T-helper 2 cell treated with Interferon-gamma antibody and Interleukin-4, amounts not matched to agents 100 ng/mL and 5 ng/mL, for 36 hours (primary cell): Measurements from ENCODE around the gene PFAS. TPM values are rescaled to one million over a fixed set of nuclear protein-coding genes. Genes with fewer than 3 reads are reported as not detected.

Experiments
- intact Hi-C: fragments of 100-400 bp; cut with micrococcal nuclease; formaldehyde crosslinking; loops from one replicate; pipeline ENCODE4 v1.15.1; 2023
- total RNA-seq: library from RNA; stranded (reverse); gene quantifications from 2 replicates; pipeline ENCODE4 v1.2.3, GENCODE V29; 2022

The PFAS gene
- total RNA-seq, 1 donor from 2014 or later, result 100 TPM

GRCh38 chr17:8264836-8265542, 15.9 kb downstream of the PFAS start:
- intact Hi-C loops, result no loop called here

GRCh38 chr17:8266648-8267479, 17.8 kb downstream of the PFAS start:
- intact Hi-C loops, result no loop called here

DNA sequence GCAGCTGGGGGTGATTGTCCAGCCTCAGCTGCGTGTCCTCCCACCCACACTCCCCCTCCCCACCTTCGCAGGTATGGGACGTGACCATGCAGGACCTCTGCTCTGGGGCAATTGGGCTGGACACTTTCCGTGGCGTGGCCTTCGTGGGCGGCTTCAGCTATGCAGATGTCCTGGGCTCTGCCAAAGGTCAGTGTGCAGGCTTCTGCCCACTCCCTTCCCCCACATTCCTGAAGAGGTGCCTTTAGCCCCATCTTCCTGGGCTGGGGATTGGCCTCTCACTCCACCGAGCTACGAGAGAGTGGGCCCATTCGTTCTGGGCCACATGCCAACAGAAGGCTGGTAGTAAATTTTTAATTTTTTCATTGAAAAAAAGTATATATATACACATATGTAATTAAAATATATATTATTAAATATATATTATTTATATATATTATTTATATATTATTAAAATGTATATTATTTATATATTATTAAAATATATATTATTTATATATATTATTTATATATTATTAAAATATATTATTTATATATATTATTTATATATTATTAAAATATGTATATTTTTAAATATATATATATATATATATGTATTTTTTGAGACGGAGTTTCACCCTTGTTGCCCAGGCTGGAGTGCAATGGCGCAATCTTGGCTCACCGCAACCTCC, 18.5 kb downstream of the PFAS start:
- intact Hi-C loops, result no loop called here

DNA sequence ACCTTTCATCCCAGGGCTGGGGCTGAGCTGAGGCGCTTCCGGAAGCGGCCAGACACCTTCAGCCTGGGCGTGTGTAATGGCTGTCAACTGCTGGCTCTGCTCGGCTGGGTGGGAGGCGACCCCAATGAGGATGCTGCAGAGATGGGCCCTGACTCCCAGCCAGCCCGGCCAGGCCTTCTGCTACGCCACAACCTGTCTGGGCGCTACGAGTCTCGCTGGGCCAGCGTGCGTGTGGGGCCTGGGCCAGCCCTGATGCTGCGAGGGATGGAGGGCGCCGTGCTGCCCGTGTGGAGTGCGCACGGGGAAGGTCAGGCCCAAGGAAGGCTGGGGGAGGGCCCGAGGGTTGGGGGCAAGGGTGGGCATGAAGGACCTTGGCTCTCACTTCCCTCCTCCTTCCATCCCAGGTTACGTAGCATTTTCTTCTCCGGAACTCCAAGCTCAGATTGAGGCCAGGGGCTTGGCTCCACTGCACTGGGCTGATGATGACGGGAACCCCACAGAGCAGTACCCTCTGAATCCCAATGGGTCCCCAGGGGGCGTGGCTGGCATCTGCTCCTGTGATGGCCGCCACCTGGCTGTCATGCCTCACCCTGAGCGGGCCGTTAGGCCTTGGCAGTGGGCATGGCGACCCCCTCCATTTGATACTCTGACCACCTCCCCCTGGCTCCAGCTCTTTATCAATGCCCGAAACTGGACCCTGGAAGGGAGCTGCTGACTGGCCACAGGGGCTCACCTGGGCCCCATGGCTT, 19.6 kb downstream of the PFAS start:
- intact Hi-C loops, result no loop called here

GRCh38 chr17:8272421-8272820, 23.3 kb downstream of the PFAS start:
- intact Hi-C loops, result no loop called here

- intact Hi-C loops, result no loop called here
Measured at GRCh38 chr17:8273884-8274444, 24.9 kb downstream of the PFAS start.

- intact Hi-C loops, result no loop called here
Measured at GRCh38 chr17:8274816-8275215, 25.7 kb downstream of the PFAS start.

DNA sequence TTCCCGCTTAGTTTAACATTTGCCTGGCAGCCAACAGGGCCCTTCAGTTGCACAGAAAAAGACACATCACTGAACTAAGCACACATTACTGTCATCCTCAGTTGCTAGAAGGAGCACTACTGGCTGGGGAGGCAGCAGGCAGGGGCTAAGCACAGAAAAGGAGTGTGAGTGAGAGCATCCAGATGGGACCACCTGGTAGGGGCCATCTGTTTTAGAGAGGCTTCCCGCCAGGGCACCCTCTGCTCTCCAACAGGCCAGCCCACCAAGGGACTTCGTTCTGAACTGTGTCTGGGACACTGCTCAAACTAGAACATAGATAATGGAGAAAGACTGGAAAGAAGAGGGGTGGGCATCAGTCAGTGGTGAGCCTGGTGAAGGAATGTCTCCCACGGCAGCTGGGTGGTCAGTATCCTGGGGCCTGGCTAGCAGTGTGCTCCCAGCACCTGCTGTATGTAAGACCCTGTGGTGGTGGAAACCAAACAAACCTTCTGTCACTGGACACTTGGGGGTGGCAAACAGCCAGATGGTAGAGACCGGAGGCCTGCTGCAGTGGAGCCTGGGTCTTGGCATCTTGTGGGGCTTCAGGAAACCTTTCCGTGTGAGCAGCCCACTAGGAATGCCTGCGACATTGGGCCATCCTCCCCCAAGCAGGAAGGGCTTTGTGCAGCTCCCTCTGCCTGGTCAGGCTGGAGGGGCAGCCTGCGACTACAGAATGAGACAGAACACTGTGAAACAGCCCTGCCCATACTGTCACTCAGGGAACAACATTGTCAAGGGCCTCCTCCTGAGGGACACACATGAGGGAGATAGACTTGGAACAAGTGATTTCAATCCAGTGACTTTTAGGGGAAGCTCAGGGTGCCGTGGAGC, 26.6 kb downstream of the PFAS start:
- intact Hi-C loops, result no loop called here

DNA sequence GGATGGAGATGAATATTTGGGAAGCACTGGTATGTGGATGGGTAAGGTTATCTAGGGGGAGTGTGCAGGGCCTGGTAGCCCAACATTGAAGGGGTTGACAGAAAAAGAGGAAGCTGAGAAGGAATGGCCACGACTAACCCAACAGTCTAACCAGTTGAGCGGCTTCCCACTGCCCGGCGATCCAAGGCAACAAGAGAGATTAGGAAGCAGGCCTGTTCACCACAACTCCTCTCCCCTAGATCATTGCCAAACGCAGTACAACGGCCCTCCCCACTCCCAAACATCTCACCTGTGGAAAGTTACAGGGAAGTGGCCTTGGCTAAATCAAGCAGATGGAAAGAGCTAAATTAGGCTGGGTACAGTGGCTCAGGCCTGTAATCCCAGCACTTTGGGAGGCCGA, 28.2 kb downstream of the PFAS start:
- intact Hi-C loops, result no loop called here

- intact Hi-C loops, result no loop called here
Measured at GRCh38 chr17:8282345-8282744, 33.3 kb downstream of the PFAS start.

- intact Hi-C loops, result no loop called here
Measured at GRCh38 chr17:8283356-8283755, 34.3 kb downstream of the PFAS start.

GRCh38 chr17:8284126-8284525, 35.0 kb downstream of the PFAS start:
- intact Hi-C loops, result no loop called here

- intact Hi-C loops, result no loop called here
Measured at GRCh38 chr17:8285270-8286181, 36.4 kb downstream of the PFAS start.

GRCh38 chr17:8287651-8288335, 38.7 kb downstream of the PFAS start:
- intact Hi-C loops, result loop anchor here (1.0 kb wide), 1 partner anchor 39 kb away; the partner anchor contains the start of gene CTC1

DNA sequence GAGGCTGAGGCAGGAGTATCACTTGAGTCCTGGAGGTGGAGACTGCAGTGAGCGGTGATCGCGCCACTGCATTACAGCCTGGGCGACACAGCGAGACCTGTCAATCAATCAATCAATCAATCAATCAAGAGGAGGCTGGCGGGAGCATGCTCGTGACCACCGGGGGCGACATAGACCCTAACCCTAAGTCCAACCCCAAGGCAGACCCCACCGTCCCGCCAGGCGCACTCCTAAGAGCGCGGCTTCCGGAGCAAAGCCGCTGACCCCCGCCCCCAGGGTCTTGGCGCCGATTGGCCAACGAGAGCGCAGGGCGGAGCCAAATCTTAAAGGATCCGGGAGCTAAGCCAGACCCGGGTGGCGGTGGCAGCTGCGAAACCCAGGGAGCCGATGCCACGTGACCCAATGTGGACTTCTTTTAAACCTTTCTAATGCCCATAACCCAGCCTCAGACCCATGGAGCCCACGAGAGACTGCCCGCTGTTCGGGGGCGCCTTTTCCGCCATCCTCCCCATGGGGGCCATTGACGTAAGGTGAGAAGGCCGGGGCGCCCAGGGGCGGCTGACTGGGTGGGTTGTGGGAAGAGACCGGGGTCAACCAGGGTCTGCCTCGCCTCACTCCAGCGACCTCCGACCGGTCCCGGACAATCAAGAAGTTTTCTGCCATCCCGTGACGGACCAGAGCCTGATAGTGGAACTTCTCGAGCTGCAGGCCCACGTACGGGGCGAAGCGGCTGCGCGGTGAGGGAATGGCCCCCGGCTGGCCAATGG, 39.4 kb downstream of the PFAS start, which contains the start of gene RANGRF:
TSS of gene RANGRF (plus strand) at position 335 of the 767 bp plus-strand sequence. CDS start at position 454, 119 bp downstream.
- intact Hi-C loops, result loop anchor here (1.0 kb wide), 1 partner anchor 40 kb away; the partner anchor contains the start of gene CTC1

- intact Hi-C loops, result no loop called here
Measured at GRCh38 chr17:8289103-8289397, 40.0 kb downstream of the PFAS start.

- intact Hi-C loops, result no loop called here
Measured at GRCh38 chr17:8290043-8290442, 41.0 kb downstream of the PFAS start.
